Stimulated activated CD4-positive, alpha-beta T cell treated with anti-CD3 and anti-CD28 coated beads, TNF-alpha, amount 100 ng/mL, for 48 hours (primary cell): ENCODE results near the gene HOXB5.

Experiments used
- DNase-seq, 3 donors: peaks; one replicate each; pipeline ENCODE4 v3.0.0-alpha.2; 2020; ENCODE audit warnings: low read depth in 3 of 3

HOXB5 gene

GRCh38 chr17:48571826-48572417 is 21.7 kb downstream of the HOXB5 start:
- no peak for DNase-seq

DNA sequence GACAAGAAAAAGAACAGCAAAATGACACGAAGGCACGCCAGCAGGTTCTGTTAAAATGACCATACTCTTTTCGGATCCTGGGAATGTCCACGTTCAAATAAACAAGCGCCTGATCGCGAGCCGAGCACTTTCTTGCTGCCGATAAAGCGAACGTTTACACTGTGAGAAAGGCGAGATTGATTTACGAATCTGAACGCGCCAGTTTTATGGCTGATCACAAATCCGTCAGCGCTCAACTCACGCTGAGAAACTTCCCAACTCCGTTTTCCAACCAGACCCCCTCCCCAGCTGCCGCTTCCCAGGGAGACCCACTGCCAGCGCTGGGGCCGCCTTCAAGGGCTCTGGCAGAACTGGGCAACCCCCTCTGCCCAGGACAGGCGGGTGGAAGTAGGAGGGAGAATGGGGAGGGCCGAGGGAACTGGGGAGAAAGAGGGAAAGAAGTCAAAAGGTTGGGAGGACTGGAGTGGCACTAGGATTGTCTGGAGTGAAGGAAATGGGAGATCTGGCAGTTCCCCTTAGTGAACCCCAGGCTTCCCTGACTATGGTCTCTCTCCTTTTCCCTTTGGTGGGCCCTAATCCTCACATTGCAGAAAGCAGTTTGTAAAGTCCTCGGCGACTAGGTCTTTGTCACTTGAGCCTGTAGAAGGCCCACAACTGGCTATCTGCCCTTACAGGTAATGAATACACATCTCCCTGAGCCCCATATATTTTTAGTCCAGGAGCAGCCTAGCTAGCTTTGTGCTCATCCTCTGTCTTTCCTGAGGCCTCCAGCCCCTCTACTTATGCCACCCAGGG is 22.4 kb downstream of the HOXB5 start:
- no peak for DNase-seq

DNA sequence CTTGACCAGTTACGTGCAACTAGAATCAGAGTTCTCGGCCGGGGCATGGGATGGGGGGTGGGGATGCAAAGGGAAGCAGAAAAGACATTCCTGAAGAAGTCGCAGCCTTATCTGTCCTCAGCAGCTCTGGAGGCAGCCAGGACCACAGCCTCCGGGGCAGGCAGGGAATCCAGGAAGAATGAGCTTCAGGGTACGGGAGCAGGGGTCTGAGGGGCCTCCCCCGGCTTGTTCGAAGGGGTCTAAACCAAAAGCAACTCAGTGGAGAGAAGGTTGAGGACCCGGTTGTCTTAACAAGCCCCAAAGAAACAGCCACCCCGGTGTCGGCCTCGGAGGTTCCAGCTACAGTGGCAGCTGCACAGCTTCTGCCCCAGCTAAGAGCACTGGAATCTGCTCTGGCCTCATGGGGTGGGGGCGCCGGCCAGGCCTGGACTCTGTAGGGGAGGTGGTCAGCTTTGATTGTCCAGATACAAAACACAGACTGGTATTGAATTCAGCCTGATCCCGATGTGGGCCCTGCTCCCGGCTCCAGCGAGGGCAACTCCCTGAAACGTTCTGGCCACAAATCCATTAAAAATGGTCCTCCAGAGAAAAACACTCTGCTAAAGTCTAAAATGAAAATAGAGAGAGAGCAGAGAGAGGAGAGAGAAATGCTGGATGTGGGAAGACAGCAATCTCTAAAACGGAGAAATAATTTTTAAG is 23.1 kb downstream of the HOXB5 start:
- DNase-seq = no peak

DNA sequence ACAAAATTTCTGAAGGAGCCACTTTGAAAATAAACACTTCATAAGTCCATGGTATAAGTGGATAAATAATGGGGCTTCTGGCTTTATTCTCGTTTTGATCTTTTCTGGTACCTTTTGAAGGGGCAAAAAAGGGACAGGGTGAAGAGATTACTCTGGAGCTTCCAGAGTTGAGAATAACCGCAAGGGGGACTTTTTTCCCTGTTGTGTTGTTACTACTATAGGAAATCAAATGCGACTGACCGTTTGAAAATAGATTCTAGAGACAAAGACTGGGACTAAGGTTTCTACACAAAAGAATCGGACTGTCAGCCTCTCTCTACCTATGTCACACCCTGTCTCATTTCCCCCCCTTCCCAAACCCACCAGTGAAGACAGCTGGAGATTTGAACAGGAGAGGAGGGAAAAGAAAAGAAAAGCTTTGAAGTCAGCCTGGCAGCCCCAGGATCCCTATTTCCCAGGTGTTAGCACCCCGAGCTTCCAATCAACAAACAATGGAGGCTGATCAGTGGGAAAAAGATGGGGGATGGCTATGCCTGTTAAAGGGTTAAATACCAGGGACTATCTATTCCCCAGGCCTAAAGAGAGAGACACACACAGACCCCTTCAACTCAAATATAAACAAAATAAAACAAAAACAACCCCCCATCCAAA is 23.8 kb downstream of the HOXB5 start:
- DNase-seq = no peak

- DNase-seq = no peak
These were observed 24.4 kb downstream of the HOXB5 start for GRCh38 chr17:48569240-48569582.

DNA sequence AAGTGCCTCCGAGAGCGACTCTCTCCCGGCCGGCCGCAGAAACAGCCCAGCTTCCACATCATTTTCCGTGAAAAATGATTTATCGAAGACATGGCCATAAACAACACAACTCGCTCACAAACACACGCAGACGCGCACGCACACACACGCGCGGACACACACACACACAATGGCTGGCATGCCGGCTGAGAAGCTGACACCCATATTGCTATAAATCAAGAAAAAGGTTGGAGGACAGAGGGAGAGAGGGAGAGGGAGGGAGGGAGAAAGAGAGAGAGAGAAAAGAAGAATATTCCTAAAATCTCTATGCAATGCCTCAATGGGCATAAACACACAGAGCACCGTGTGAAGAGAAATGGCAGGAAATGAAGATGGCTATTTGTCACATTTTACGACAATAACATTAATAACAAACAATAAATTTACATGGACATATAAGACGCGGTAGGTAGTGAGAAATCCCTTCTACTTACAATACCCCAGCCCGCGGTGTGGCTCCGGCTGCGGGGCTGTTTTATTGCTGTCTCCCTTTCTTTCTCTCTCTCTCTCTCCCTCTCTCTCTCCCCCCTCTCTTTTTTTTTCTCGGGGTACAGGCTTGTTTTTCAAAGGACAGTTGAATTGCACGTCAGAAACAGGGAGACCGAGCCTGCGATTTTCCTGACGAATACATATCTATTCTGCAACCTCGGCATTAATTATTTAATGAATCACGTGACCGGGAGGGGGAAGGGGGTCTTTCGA is 24.9 kb downstream of the HOXB5 start:
- no peak for DNase-seq

DNA sequence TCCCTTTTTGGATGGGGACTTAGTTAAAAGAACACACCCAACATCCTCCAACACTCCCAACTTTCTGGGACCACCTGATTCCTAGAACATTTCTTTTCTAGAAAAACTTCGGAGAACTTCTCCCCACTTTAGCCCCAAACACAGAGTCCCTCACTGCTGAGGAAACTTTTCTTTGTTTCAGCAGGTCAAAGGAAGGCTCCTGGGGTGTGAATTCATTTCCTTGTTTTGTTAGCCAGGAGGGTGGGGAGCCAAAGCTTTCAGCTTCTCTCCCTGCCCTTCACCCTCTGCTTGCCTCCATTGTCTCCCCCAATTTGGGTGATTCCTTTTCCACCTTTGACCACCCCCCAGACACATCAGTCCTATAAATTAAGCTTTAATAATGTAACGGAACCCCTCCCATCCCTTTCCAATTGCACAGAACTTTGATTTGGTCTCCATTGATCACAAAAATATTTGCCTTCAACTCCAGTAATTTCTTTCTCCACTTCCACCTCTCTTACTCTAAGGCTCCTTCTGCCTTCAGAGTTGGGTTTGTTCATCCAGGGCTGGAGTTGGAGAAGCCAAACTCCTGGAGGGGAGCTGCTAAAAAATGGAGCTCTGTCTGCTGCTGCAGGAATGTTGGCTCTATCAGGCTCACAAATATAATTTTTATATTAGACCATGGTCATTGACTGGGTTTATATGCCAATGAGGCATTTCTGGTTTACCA is 25.8 kb downstream of the HOXB5 start:
- DNase-seq = no peak

- no peak for DNase-seq
These were observed 26.4 kb downstream of the HOXB5 start for GRCh38 chr17:48567209-48567608.

DNA sequence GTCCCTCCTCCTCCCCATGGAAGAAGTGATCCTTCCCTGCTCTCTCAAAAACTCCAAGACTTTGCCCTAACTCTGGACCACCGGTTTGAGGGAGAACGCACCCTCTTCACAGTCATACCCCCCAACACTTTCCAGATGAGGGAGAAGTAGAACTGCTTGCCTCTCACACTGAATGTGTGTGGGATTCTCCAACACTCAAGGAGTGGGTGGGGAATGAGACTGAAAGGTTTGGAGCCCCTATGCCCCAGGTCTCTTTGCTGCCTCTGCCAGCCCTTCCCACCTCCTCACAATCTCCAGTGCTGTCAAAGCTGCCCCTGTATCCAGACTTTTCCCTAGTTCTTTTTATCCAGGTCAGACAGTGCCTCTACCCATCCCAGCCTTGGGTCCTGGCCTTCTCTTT is 26.9 kb downstream of the HOXB5 start:
- DNase-seq = no peak

GRCh38 chr17:48565925-48566710 is 27.5 kb downstream of the HOXB5 start:
- DNase-seq = no peak

- DNase-seq = no peak
These were observed 28.5 kb downstream of the HOXB5 start for GRCh38 chr17:48565022-48565554.

- DNase-seq = no peak
These were observed 29.2 kb downstream of the HOXB5 start for GRCh38 chr17:48564188-48565021.

DNA sequence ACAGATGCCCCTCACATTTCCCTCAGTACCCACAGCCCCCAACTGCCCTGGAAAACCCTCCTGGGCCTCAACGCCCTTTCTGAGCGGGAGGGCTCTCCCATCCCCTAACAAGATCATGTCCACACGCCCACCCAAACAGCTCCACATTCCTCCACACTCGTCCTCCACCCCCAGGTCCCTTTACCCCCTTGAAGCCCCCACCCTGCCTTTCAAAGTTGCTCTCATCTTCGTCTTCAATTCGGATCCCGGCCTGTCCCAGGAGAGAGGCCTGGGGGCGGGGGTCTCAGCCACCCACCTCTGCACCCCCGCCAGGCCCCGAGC is 29.8 kb downstream of the HOXB5 start:
- no peak for DNase-seq

DNA sequence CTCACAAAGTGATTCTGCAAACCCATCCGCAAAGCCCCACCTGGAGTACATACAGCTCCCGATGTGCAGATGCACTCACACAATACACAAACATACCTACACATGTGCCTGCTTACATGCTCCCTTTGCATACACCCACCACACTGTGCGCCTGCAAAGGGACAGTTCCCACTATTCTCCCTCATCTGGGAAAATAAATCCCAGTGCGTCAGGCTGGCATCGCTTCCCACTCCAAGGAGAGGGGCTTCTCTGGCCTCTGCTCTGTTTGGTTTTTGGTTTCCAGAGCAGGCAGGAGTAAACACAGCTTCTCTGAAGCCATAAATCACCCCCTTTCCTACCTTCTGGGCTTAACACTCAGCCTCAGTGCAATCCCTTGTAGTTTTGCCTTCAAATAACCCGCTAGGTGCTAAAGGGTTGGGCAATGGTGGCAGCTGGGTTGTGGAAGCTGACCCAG is 30.2 kb downstream of the HOXB5 start:
- no peak for DNase-seq

- DNase-seq = no peak
These were observed 30.6 kb downstream of the HOXB5 start for GRCh38 chr17:48562934-48563333.

DNA sequence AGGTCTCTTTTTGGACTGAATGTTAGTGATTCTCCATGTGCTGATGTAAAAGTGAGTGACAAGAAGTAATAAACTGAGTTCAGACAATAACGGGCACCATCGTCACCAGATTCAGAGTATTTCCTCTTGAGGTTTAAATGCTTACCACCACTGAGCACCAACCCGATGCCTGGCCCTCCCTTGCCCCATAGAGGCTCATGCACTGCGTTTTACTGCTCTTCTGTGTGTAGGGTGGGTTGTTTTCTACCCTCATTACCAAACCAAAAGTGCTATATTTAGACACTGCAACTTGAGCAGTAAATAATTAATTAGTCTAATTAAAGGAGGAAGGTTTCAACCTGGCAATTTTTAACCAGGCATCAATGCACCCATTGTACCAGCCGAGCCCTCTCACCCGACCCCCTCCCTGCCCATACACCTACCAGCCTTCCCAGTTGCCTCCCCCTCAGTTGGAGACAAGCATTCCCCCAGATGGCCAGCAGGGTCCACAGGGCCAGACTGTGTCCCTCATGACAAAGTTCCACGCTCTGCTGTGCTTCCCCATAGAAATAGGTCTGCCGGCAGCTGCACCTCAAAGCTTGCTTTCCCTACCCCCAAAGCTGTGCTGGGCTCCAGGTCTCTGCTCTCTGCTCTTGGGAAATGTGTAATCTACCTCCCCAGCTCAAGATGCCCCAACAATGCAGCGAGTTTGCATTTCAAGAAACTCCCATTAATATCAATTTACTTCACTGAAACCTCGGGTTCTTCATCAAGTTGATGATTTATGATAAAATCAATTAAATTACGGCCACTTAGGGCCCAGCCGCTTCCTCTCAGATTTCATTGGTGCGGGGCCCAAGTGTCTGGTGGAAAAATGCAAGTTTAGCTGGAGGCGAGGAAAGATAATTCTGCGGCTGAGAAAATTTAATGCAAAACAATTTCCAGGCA is 31.4 kb downstream of the HOXB5 start:
- DNase-seq = no peak

DNA sequence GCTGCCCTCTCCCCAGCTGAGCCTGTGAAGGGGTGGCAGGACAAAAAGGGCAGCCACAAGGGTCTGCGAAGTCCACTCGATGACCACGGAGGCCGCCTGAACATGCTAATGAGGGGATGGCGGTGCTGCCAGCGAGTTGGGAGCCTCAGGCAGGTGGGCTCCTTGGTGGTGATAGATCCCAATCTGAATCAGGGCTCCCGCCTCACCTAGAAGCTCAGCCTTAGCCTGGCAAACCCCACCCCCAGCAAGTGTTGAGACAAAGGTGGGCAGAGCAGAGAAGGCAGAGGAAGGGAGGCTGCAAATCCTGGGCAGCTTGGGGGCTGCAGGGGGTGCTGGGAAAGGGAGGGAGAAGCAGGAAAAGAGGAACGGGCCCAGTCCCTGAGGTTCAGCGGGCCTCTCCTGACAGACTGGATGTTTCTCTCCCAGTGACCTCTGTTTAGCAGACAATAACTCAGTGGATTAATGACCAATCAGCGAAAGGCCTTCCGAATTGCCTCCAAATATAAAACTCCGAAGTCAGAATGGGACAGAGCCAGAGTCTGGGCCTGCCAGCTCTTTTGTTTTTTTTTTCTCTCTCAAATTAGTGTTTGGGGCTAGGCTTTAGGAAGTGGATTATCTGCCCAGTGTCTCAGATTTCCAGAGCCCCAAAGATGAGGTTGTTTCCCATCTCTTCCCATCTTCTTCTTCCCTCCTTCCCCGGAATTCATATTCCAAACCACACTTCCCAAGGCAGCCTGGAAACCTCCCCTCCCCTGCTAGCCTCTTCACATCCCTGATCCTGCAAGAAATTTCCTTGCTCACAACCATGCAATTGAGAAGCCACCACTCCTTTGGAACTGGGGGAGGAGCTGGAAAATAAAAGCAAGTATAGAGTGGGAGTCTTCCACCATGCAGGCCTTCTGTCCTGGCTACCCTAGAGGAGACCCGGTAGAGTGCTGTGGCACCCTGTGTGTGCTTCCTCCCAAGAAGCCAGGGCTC is 33.5 kb downstream of the HOXB5 start:
- no peak for DNase-seq
